Skeletal muscle tissue (tissue), 4 donors: ENCODE data around the gene LZTR1. TPM values are rescaled to one million over a fixed set of nuclear protein-coding genes. Genes with fewer than 3 reads are reported as not detected.
A peak's percentile ranks its signal among the peaks of the same experiment; 100 is the strongest.

ENCODE experiments used
- H3K27ac ChIP-seq: one replicate; pipeline ENCODE4 v1.7.0; 2013; ENCODE audit warnings: mild to moderate bottlenecking, low read depth, low read length, inconsistent platforms
- H3K27me3 ChIP-seq, 3 donors: one replicate each; pipeline ENCODE4 v1.7.0; 2013; ENCODE audit warnings: low read length in 3 of 3; ENCODE audit not compliant: control insufficient read depth in 3 of 3, insufficient read depth in 3 of 3
- H3K36me3 ChIP-seq, 3 donors: one replicate each; pipeline ENCODE4 v1.7.0; 2013; ENCODE audit warnings: low read length in 3 of 3; ENCODE audit not compliant: control insufficient read depth in 3 of 3, insufficient read depth in 3 of 3
- H3K4me1 ChIP-seq, 3 donors: one replicate each; pipeline ENCODE4 v1.7.0; 2013; ENCODE audit warnings: low read length in 3 of 3, mild to moderate bottlenecking in 3 of 3; ENCODE audit not compliant: control insufficient read depth in 3 of 3, insufficient read depth in 3 of 3
- H3K4me3 ChIP-seq, 3 donors: one replicate each; pipeline ENCODE4 v1.7.0; 2013; ENCODE audit warnings: low read length in 3 of 3
- H3K9ac ChIP-seq, 3 donors: one replicate each; pipeline ENCODE4 v1.7.0; 2013; ENCODE audit warnings: low read length in 3 of 3, mild to moderate bottlenecking in 3 of 3, moderate library complexity in 2 of 3, low read depth in 1 of 3
- H3K9me3 ChIP-seq, 3 donors: one replicate each; pipeline ENCODE4 v1.7.0; 2013; ENCODE audit warnings: low read length in 3 of 3; ENCODE audit not compliant: control insufficient read depth in 3 of 3
- total RNA-seq: library from RNA; depleted of rRNA; stranded (reverse); fragments of >200 nt; gene quantifications from one replicate; pipeline ENCODE4 v1.2.3, GENCODE V29; 2014
- donor health status: Osteomylitis.

LZTR1 gene
- total RNA-seq, 1 donor from 2014 or later, result 32.4 TPM

DNA sequence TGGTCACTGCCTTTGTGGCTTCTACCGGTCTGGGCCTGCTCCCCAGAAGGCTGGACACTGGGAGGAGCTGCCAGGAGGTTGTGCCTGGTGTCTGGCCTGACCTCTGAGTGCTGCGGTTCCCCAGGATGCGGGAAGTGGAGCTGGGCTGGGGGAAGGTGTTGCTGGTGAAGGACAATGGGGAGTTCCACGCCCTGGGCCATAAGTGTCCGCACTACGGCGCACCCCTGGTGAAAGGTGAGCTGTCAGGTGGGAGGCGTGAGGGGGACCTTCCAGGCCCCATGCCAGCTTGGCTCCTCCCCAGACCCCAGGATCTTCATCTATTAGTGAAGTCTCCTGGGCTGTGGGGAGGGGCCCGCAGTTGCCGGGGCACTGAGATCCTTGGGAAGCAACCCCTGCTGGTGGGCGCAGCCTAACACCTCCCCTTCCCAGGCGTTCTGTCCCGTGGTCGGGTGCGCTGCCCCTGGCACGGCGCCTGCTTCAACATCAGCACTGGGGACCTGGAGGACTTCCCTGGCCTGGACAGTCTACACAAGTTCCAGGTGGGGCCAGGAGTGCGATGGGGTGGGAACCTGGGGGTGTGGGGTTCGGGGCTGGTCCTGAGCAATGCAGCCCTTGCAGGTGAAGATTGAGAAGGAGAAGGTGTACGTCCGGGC is 8.3 kb upstream of the LZTR1 start:
- H3K4me1 ChIP-seq, result no peaks in the 10 kb centered on the region
- no peaks in the 10 kb centered on the region for H3K9me3 ChIP-seq
- H3K36me3 ChIP-seq, result no peaks in the 10 kb centered on the region
- H3K9ac ChIP-seq, result no peak overlapping the region
- no peak overlapping the region for H3K27ac ChIP-seq
- H3K4me3 ChIP-seq, result no peak overlapping the region
- peaks cover 4 to 19% (median 11%) of the 10 kb centered on the region in 3 donors for H3K27me3 ChIP-seq

DNA sequence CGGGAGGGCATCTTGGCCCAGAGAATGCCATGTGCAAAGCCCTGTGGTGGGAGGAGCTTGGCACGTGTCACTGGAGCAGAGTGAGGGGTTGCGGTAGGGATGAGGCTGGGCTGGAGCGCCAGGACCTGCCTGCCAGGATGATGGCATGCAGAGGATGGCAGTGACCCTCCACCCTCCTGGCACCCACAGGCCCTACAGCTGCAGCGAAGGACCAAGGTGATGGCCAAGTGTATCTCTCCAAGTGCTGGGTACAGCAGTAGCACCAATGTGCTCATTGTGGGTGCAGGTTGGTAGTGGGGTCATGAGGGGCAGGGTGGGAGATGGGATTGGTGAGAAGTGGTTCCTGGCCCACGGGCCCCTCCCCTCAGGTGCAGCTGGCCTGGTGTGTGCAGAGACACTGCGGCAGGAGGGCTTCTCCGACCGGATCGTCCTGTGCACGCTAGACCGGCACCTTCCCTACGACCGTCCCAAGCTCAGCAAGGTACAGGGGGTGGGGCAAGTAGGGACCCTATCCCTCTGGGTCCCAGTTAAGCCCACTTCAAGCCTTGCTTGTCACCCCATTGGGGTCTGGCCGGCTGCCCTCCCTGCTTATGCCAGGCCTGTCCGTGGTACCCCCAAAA is 7.7 kb upstream of the LZTR1 start:
- H3K9ac ChIP-seq, result no peak overlapping the region
- no peaks in the 10 kb centered on the region for H3K9me3 ChIP-seq

DNA sequence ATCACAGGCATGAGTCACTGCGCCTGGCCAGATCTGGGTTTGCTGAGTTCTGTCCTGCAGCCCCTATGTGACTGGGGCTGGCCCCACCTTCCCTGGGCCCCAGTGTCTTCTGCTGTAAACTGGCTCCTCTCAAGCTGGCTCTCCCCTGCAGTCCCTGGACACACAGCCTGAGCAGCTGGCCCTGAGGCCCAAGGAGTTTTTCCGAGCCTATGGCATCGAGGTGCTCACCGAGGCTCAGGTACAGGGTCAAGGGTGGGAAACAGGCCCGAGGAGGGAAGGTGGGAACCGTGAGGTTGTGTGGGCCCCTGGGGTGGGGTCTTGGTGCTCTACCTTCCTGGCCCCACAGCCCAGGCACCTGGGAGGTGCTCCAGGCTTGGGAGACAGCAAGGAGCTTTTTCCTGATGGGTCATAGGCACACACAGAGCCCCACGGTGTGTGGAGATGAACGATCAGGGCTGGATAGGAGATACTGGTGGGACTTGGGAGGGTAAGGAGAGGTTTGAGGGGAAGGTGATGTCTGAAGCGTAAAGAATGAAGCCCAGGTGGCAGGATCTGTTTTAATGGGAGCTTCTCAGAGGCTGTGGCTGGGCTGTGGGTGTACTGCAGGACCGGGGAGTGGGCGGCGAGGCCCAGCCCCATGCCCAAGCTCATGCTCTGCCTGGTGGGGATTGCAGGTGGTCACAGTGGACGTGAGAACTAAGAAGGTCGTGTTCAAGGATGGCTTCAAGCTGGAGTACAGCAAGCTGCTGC is 6.4 kb upstream of the LZTR1 start:
- Histone ChIP-seq H3K4me1 (peaks cover 9 to 14% (median 14%) of the 10 kb centered on the region in 3 donors), H3K9me3 (no peaks in the 10 kb centered on the region), H3K9ac (no peak overlapping the region), H3K36me3 (no peaks in the 10 kb centered on the region), H3K4me3 (no peak overlapping the region), H3K27ac (no peak overlapping the region), H3K27me3 (peaks cover 4 to 23% (median 11%) of the 10 kb centered on the region in 3 donors)

More for the DNA sequence above, 7.7 kb upstream of the LZTR1 start:
- Histone ChIP-seq H3K36me3 (no peaks in the 10 kb centered on the region), H3K27ac (no peak overlapping the region), H3K4me1 (peaks cover 0 to 2% (median 2%) of the 10 kb centered on the region in 3 donors), H3K4me3 (no peak overlapping the region), H3K27me3 (peaks cover 4 to 23% (median 11%) of the 10 kb centered on the region in 3 donors)

DNA sequence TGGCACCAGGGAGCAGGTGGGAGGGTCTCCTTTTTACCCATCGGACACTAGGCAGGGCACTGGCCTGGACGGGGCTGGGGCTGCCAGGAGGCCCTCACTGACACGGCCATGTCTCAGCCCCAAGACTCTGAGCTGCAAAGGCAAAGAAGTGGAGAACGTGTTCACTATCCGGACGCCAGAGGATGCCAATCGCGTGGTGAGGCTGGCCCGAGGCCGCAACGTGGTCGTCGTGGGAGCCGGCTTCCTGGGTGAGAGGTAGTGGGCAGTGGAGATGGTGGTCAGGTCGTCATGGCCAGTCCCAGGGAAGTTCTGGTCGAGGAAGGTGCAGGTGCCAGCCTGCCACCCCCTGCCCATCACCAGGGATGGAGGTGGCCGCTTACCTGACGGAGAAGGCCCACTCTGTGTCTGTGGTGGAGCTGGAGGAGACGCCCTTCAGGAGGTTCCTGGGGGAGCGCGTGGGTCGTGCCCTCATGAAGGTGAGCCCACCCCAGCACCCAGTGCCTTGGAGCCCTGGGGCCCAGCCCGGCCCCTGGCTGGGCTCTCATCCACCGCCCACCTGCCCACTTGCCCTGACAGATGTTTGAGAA is 5.7 kb upstream of the LZTR1 start:
- Histone ChIP-seq H3K36me3 (no peaks in the 10 kb centered on the region), H3K27me3 (peaks cover 4 to 23% (median 11%) of the 10 kb centered on the region in 3 donors), H3K9me3 (no peaks in the 10 kb centered on the region), H3K9ac (no peak overlapping the region), H3K4me1 (peaks cover 15 to 21% (median 21%) of the 10 kb centered on the region in 3 donors), H3K27ac (no peak overlapping the region), H3K4me3 (no peak overlapping the region)

DNA sequence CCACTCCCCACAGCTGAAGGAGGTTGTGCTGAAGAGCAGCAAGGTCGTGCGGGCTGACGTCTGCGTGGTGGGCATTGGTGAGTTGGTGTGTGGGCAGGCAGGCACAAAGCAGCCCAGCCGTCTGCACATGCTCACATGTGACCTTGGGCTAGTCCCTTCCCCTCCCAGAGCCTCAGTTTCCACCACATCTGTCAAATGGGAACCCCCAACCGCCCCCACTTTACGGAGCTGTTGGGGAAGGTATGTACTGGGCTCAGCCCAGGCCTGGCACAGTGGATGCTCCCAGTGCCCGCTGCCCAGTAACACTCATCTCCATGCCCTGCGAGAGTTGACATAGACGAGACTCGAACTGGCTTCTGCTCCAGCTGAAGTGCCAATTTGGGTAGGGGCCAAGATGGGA is 5.1 kb upstream of the LZTR1 start:
- no peaks in the 10 kb centered on the region for H3K36me3 ChIP-seq
- no peak overlapping the region for H3K4me3 ChIP-seq
- H3K27ac ChIP-seq, result no peak overlapping the region
- H3K9me3 ChIP-seq, result no peaks in the 10 kb centered on the region
- H3K4me1 ChIP-seq, result peaks cover 18 to 27% (median 24%) of the 10 kb centered on the region in 3 donors
- H3K27me3 ChIP-seq, result peaks cover 4 to 23% (median 11%) of the 10 kb centered on the region in 3 donors
- H3K9ac ChIP-seq, result no peak overlapping the region

DNA sequence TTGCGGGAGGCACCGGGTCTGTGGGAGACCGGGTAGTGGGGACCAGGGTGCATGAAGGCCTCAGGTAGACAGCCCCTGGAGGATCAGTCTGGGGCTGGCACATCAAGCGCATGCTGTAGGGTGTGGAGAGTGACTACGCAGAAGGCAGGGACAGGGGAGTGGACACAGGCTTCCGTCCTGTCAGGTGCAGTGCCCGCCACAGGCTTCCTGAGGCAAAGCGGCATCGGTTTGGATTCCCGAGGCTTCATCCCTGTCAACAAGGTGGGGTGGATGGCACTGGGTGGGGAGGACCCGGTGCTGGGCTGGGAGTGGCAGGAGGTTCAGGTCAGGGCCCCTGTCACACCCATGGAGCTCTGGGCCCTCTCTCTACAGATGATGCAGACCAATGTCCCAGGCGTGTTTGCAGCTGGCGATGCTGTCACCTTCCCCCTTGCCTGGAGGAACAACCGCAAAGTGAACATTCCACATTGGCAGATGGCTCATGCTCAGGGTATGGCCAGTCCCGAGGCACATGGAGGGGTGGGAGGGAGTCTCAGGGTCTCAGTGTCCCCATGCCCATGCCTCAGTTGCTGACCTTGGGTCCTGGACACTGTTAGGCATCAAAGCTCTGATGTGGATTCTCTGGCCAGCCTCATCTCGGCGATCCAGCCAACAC is 4.5 kb upstream of the LZTR1 start:
- H3K9ac ChIP-seq, result no peak overlapping the region
- H3K4me3 ChIP-seq, result no peak overlapping the region
- no peaks in the 10 kb centered on the region for H3K9me3 ChIP-seq
- peaks cover 4 to 23% (median 11%) of the 10 kb centered on the region in 3 donors for H3K27me3 ChIP-seq
- peaks cover 19 to 29% (median 27%) of the 10 kb centered on the region in 3 donors for H3K4me1 ChIP-seq
- no peak overlapping the region for H3K27ac ChIP-seq
- no peaks in the 10 kb centered on the region for H3K36me3 ChIP-seq

DNA sequence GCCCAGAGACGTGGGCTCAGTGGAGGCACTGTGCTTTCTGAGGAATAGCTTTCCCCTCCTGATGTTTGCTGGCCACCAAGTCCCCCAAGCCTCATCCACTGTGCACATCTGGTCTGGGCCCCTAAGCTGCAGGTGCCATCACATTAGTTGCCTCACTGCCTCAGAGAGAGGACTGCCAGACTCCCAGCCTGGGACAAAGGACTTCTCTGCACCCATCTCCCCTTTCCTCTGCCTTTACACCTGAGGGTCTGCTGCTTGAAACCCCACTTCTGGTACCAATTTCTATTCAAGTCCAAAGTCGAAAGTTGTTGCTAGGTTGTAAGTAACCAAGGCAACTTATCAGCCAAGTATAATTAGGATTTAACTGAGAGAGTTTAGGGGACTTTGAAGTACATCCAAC is 3.7 kb upstream of the LZTR1 start:
- Histone ChIP-seq H3K27me3 (peaks cover 4 to 23% (median 11%) of the 10 kb centered on the region in 3 donors), H3K27ac (no peak overlapping the region), H3K9me3 (no peaks in the 10 kb centered on the region), H3K36me3 (peaks cover 2 to 3% (median 2%) of the 10 kb centered on the region in 3 donors), H3K9ac (no peak overlapping the region), H3K4me3 (no peak overlapping the region), H3K4me1 (peaks cover 27 to 37% (median 35%) of the 10 kb centered on the region in 3 donors)

DNA sequence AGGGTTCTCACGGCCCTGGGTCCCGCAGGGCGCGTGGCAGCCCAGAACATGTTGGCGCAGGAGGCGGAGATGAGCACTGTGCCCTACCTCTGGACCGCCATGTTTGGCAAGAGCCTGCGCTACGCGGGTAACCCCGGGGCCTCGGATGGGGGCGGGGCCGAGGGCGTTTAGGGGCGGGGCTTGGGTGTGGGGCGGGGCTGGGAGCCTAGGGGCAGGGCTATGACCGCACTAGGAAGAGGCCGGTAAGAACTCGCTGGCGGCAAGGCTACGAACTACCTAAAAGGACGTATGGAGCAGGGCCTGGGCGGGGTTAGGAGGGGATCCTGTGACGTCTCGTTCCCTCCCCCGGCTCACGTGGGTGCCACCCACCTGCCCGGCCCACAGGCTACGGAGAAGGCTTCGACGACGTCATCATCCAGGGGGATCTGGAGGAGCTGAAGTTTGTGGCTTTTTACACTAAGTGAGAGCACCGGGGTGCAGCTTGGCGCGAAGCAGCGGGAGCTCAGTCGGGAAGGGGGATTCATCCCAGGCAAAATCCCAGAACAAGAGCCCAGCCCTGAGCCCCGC is 2.8 kb upstream of the LZTR1 start:
- Histone ChIP-seq H3K9me3 (no peaks in the 10 kb centered on the region), H3K27me3 (peaks cover 4 to 21% (median 9%) of the 10 kb centered on the region in 3 donors), H3K9ac (peak overlapping the region in 2 of 3 donors; percentile 65 to 97), H3K27ac (no peak overlapping the region), H3K4me1 (peaks cover 29 to 42% (median 39%) of the 10 kb centered on the region in 3 donors), H3K36me3 (peaks cover 6 to 12% (median 10%) of the 10 kb centered on the region in 3 donors), H3K4me3 (peak overlapping the region; percentile 38 to 54 (median 52))

DNA sequence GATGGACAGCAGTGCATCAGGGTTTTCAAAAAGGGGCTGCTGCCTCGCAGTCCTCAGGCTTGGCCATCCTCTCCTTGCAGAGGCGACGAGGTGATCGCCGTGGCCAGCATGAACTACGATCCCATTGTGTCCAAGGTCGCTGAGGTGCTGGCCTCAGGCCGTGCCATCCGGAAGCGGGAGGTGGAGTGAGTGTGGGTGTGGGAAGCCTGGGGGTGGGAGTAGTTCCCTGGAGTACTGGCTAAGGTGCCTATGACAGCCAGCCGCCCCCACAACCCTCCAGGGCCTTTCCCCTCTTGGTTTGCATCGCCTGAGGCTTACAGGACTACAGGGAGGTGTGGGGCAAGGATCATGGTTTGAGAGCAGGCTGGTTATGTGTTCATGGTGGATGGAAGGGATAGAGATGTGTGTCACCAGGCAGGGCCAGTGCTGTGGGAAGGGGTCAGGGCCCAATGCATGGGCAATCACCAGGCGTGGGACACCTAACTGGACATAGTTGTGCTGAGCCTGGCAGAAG is 2.1 kb upstream of the LZTR1 start:
- Histone ChIP-seq H3K9me3 (no peaks in the 10 kb centered on the region), H3K27ac (no peak overlapping the region), H3K4me3 (peak overlapping the region; percentile 35 to 54 (median 38)), H3K9ac (peak overlapping the region in 2 of 3 donors; percentile 38 to 97), H3K27me3 (peaks cover 4 to 17% (median 4%) of the 10 kb centered on the region in 3 donors), H3K36me3 (peaks cover 9 to 12% (median 10%) of the 10 kb centered on the region in 3 donors), H3K4me1 (peaks cover 29 to 42% (median 39%) of the 10 kb centered on the region in 3 donors)
